CD4-positive, alpha-beta memory T cell (primary cell): Measurements from ENCODE around the gene INTS4. TPM values are rescaled to one million over a fixed set of nuclear protein-coding genes. Genes with fewer than 3 reads are reported as not detected.

Experiments
- CTCF ChIA-PET: fragments of 350-600 bp; sonication (Branson Sonifier 250); formaldehyde crosslinking; loops from one replicate; lab custom pipeline; 2021; ENCODE audit warnings: inconsistent platforms; ENCODE audit not compliant: partially characterized antibody; lab: Charles Lee
- POLR2A ChIA-PET: fragments of 350-600 bp; sonication (Branson Sonifier 250); formaldehyde crosslinking; loops from one replicate; lab custom pipeline; 2021; ENCODE audit not compliant: partially characterized antibody; lab: Charles Lee
- DNase-seq, 5 donors: peaks; one replicate each; pipeline versions ENCODE4 v3.0.0 to v3.0.0-alpha.2; 2020 to 2022; ENCODE audit warnings: mixed read lengths in 1 of 5
- H3K27ac ChIP-seq: one replicate; pipeline ENCODE4 v1.7.0; 2013; ENCODE audit warnings: low read depth, low read length
- H3K27me3 ChIP-seq: 2 replicates; pipeline ENCODE4 v1.7.0; 2013; ENCODE audit warnings: mild to moderate bottlenecking, low read length, moderate library complexity; ENCODE audit not compliant: insufficient read depth
- H3K36me3 ChIP-seq: 2 replicates; pipeline ENCODE4 v1.7.0; 2013; ENCODE audit warnings: mild to moderate bottlenecking, low read length, moderate library complexity; ENCODE audit not compliant: insufficient read depth
- H3K4me1 ChIP-seq: 2 replicates; pipeline ENCODE4 v1.7.0; 2013; ENCODE audit warnings: mild to moderate bottlenecking, low read length, moderate library complexity; ENCODE audit not compliant: insufficient read depth
- H3K4me3 ChIP-seq, 2 donors: one replicate each; pipeline ENCODE4 v1.7.0; 2013; ENCODE audit warnings: low read length in 2 of 2, mild to moderate bottlenecking in 1 of 2
- H3K9me3 ChIP-seq, 2 donors: one replicate each; pipeline ENCODE4 v1.7.0; 2013; ENCODE audit warnings: low read length in 2 of 2, control low read depth in 1 of 2; ENCODE audit not compliant: control insufficient read depth in 1 of 2
- H3K27ac Mint-ChIP-seq, 7 donors: one replicate each; pipeline ENCODE4 v1.8.0; 2020 to 2021; ENCODE audit warnings: mixed read lengths in 7 of 7, mild to moderate bottlenecking in 6 of 7, inconsistent platforms in 3 of 7, moderate library complexity in 3 of 7
- H3K27me3 Mint-ChIP-seq, 2 donors: one replicate each; pipeline ENCODE4 v1.8.0; 2020 to 2021; ENCODE audit warnings: mixed read lengths in 2 of 2
- H3K36me3 Mint-ChIP-seq, 2 donors: one replicate each; pipeline ENCODE4 v1.8.0; 2020 to 2021; ENCODE audit warnings: mixed read lengths in 2 of 2, inconsistent platforms in 1 of 2, mild to moderate bottlenecking in 1 of 2
- H3K4me1 Mint-ChIP-seq, 4 donors: one replicate each; pipeline ENCODE4 v1.8.0; 2020 to 2021; ENCODE audit warnings: mixed read lengths in 4 of 4, mild to moderate bottlenecking in 1 of 4
- H3K4me3 Mint-ChIP-seq, 8 donors: one replicate each; pipeline ENCODE4 v1.8.0; 2020 to 2021; ENCODE audit warnings: mixed read lengths in 8 of 8, mild to moderate bottlenecking in 7 of 8, moderate library complexity in 6 of 8, inconsistent platforms in 3 of 8
- H3K9me3 Mint-ChIP-seq, 8 donors: one replicate each; pipeline ENCODE4 v1.8.0; 2020 to 2021; ENCODE audit warnings: mixed read lengths in 8 of 8, mild to moderate bottlenecking in 5 of 8, inconsistent platforms in 3 of 8, moderate library complexity in 1 of 8
- intact Hi-C: fragments of 100-400 bp; cut with micrococcal nuclease; formaldehyde crosslinking; loops from one replicate; pipeline ENCODE4 v1.15.1; 2023
- polyA plus RNA-seq, 2 donors: library from polyadenylated mRNA; unstranded; fragments of 300-500 nt; fragmentation: Illumina TruSeq; gene quantifications; one replicate each; pipeline ENCODE4 v1.2.3, GENCODE V29; 2021
- total RNA-seq, 2 experiments: library from RNA; stranded (reverse); gene quantifications; one replicate each; pipeline ENCODE4 v1.2.3, GENCODE V29; 2021

The INTS4 gene
- total and polyA plus RNA-seq, 4 experiments from 2014 or later = 37.2 to 85.0 (median 63.1) TPM

DNA sequence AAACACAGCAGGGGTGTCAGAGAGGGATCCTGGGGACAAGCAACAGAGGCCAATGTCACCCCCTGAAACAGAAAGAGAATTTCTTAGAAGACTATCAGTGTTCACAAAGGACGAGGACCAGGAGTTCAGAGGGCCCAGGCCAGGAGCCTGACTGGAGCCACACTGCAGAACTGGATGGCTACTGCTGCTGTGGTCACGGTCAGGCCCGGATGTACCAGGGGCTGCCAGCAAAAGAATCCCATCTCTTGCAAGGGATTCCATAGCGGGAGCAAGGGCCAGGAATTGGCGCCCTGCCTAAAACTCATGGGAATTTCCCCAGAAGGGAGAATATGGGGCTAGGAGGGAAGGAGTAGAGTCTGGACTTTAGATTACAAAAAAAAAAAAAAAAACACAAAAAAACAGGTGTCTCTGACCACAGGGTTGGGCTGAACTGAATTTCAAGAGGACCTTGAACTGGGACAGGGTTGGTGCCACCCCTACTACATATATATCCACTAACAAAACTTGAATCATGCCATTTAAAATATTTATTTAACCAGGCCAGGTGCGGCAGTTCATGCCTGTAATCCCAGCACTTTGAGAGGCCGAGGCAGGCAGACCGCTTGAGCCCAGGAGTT is 44.3 kb upstream of the INTS4 start:
- POLR2A ChIA-PET = no interaction called here
- no peak overlapping the region for H3K27ac ChIP-seq
- peaks cover 10 to 15% (median 11%) of the 10 kb centered on the region in 4 donors for H3K4me1 Mint-ChIP-seq
- intact Hi-C loops = no loop called here
- no peaks in the 10 kb centered on the region for H3K27me3 ChIP-seq
- no peak overlapping the region for H3K4me3 ChIP-seq
- DNase-seq = no peak
- H3K9me3 ChIP-seq = no peaks in the 10 kb centered on the region
- peaks cover 0 to 1% of the 10 kb centered on the region in 2 donors for H3K27me3 Mint-ChIP-seq
- no peaks in the 10 kb centered on the region for H3K36me3 Mint-ChIP-seq
- H3K9me3 Mint-ChIP-seq = no peaks in the 10 kb centered on the region
- H3K36me3 ChIP-seq = no peaks in the 10 kb centered on the region
- CTCF ChIA-PET = interaction anchor here (1.0 kb wide), 1 partner anchor 10 kb away, joined by 3 read pairs; no protein-coding TSS in a partner anchor
- peak overlapping the region in 1 of 7 donors; percentile 12 for H3K27ac Mint-ChIP-seq
- peaks cover 10% of the 10 kb centered on the region for H3K4me1 ChIP-seq
- H3K4me3 Mint-ChIP-seq = no peak overlapping the region

DNA sequence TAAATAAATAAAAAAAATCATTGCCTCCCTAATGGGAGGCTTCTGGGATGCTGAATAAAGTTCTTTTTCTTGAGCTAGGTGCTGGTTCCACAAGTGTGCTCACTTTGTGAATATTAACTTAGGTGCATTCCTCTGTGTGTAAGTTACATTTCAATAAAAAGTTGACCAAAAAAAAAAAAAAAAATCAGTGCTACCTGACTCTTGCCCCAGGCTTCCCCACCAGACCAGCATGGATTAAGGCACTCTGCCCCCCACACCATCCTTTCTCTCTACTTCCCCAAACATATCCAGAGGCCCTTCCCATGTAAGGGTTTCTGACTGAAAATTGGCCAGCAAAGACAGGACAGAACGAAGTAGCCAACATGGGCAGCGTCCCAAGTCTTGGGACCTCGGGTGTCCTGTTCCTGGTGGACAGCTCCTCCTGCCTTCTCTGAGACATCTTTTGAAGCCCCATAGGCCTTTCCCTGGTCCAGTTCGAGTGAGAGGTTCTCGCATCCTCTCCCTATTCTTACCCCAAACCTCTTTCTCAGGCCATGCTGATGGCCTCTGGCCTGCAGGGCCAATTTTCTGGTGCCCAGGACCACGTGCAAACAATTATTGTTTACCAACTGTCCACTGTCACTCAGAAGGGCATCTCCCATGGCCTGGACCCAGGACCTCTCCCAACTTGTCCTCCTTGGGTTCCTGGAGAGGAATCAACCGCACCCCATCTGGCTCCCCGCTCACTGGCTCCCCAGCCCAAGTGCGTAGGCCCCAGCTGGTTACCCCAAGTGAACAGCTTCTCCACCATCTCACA is 43.6 kb upstream of the INTS4 start:
- H3K27ac ChIP-seq = no peak overlapping the region
- H3K27me3 ChIP-seq = no peaks in the 10 kb centered on the region
- no peak for DNase-seq
- Mint-ChIP-seq H3K27me3 (peaks cover 0 to 1% of the 10 kb centered on the region in 2 donors), H3K9me3 (no peaks in the 10 kb centered on the region), H3K4me3 (no peak overlapping the region), H3K36me3 (no peaks in the 10 kb centered on the region), H3K4me1 (peaks cover 10 to 15% (median 11%) of the 10 kb centered on the region in 4 donors), H3K27ac (peak overlapping the region in 2 of 7 donors; percentile 12 to 48)
- no peaks in the 10 kb centered on the region for H3K9me3 ChIP-seq
- H3K4me3 ChIP-seq = no peak overlapping the region
- ChIA-PET CTCF (interaction anchor here (3.7 kb wide), 1 partner anchor 8 kb away, joined by 28 read pairs; no protein-coding TSS in a partner anchor), POLR2A (no interaction called here)
- H3K4me1 ChIP-seq = peaks cover 10% of the 10 kb centered on the region
- intact Hi-C loops = no loop called here
- H3K36me3 ChIP-seq = no peaks in the 10 kb centered on the region

DNA sequence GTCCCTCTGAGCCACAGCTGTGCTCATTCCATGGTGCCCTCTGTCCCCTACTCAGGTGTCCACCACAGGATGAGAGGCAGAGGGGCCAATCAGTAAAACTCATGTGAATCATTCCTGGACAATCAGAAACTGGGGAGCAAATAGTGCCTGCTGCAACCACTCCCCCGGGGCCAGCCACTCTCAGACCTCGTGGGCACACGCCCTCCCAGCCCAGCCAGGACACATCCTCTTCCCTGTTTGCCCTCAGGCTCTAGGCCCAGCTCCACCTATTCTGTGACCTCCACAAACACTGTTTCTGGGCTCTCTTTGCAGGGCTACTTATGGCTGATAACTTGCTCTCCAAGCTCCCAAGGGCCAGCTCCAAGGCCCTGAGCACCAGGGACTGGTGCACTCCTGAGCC is 42.6 kb upstream of the INTS4 start:
- Histone ChIP-seq H3K4me1 (peaks cover 10% of the 10 kb centered on the region), H3K9me3 (no peaks in the 10 kb centered on the region), H3K27me3 (no peaks in the 10 kb centered on the region), H3K4me3 (no peak overlapping the region), H3K36me3 (no peaks in the 10 kb centered on the region), H3K27ac (no peak overlapping the region)
- H3K27me3 Mint-ChIP-seq = peaks cover 0 to 1% of the 10 kb centered on the region in 2 donors
- no peaks in the 10 kb centered on the region for H3K36me3 Mint-ChIP-seq
- POLR2A ChIA-PET = no interaction called here
- no peaks in the 10 kb centered on the region for H3K9me3 Mint-ChIP-seq
- H3K4me3 Mint-ChIP-seq = no peak overlapping the region
- intact Hi-C loops = no loop called here
- H3K27ac Mint-ChIP-seq = no peak overlapping the region
- peaks cover 10 to 15% (median 11%) of the 10 kb centered on the region in 4 donors for H3K4me1 Mint-ChIP-seq
- DNase-seq = no peak
- CTCF ChIA-PET = interaction anchor here (3.7 kb wide), 1 partner anchor 9 kb away, joined by 28 read pairs; no protein-coding TSS in a partner anchor

DNA sequence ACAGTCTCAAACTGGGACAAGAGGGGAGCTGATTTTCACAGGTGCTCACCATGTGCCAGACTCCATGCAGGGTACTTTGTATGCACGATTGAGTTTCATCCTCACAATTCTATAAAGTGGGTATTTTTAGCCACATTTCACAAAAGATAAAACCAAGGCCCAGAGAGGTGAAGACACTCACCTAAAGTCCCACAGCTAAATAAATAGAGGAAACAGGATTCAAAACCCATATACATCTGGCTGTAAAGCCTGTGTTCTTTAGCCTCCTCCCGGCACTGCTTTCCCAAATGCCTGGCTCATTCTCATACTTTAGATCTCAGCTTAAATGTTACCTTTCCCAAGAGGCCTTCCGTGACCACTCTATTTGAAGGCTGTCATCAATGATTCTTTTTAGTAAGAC is 41.8 kb upstream of the INTS4 start:
- H3K4me3 Mint-ChIP-seq = no peak overlapping the region
- Histone ChIP-seq H3K27ac (no peak overlapping the region), H3K4me3 (no peak overlapping the region), H3K4me1 (peaks cover 10% of the 10 kb centered on the region), H3K36me3 (no peaks in the 10 kb centered on the region), H3K9me3 (no peaks in the 10 kb centered on the region), H3K27me3 (no peaks in the 10 kb centered on the region)
- H3K9me3 Mint-ChIP-seq = no peaks in the 10 kb centered on the region
- ChIA-PET CTCF (interaction anchor here (3.7 kb wide), 1 partner anchor 10 kb away, joined by 28 read pairs; no protein-coding TSS in a partner anchor), POLR2A (no interaction called here)
- intact Hi-C loops = no loop called here
- H3K4me1 Mint-ChIP-seq = peaks cover 9 to 12% (median 11%) of the 10 kb centered on the region in 4 donors
- H3K27ac Mint-ChIP-seq = no peak overlapping the region
- no peaks in the 10 kb centered on the region for H3K36me3 Mint-ChIP-seq
- H3K27me3 Mint-ChIP-seq = peaks cover 0 to 1% of the 10 kb centered on the region in 2 donors
- DNase-seq = no peak

DNA sequence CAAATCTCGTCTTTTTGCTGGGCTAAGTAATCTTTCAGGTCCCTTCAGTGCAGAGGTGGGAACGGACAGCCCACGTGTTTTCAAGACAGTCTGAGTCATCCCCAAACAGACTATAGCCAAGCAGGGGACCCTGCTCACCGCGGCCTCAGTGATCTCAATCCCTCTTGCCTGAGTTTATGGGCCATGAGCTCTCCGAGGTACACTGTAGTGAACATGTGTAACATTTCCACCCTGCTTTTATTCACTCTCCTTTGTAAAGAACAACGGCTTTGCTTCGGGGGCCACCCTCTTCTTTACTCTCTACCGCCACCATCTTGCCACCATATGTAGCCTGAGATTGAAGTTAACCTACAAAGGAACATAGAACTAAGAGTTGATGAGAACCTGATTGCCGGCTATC is 40.2 kb upstream of the INTS4 start:
- no peak for DNase-seq
- Histone ChIP-seq H3K27ac (no peak overlapping the region), H3K4me3 (no peak overlapping the region), H3K9me3 (no peaks in the 10 kb centered on the region), H3K36me3 (no peaks in the 10 kb centered on the region), H3K27me3 (no peaks in the 10 kb centered on the region), H3K4me1 (peaks cover 3% of the 10 kb centered on the region)
- Mint-ChIP-seq H3K4me1 (peaks cover under 1 to 3% (median 1%) of the 10 kb centered on the region in 4 donors), H3K27ac (peak overlapping the region in 1 of 7 donors; percentile 0), H3K36me3 (no peaks in the 10 kb centered on the region), H3K9me3 (no peaks in the 10 kb centered on the region), H3K27me3 (no peaks in the 10 kb centered on the region), H3K4me3 (no peak overlapping the region)
- POLR2A ChIA-PET = no interaction called here
- intact Hi-C loops = no loop called here
- CTCF ChIA-PET = interaction anchor here (3.7 kb wide), 1 partner anchor 11 kb away, joined by 28 read pairs; no protein-coding TSS in a partner anchor

DNA sequence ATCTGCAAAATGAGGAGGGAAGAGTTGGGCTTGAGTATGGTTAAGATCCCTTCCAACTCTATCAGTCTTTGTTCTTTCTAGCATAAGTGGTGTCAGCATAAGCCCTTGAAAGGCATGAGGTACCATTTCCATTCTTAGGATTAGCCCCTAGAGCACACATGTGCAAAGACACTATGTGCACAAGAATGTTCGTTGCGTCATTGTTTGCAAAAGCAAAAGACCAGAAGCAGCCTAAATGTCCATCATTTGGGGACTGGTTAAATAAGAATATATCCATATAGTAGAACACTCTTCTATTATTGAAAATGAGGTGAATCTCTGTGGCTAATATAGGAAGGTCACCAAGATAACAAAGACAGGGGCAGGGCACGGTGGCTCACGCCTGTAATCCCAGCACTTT is 38.6 kb upstream of the INTS4 start:
- H3K36me3 Mint-ChIP-seq = no peaks in the 10 kb centered on the region
- Histone ChIP-seq H3K4me1 (no peaks in the 10 kb centered on the region), H3K27me3 (no peaks in the 10 kb centered on the region), H3K4me3 (no peak overlapping the region), H3K9me3 (no peaks in the 10 kb centered on the region), H3K27ac (no peak overlapping the region), H3K36me3 (no peaks in the 10 kb centered on the region)
- no peak overlapping the region for H3K4me3 Mint-ChIP-seq
- H3K27me3 Mint-ChIP-seq = no peaks in the 10 kb centered on the region
- H3K27ac Mint-ChIP-seq = no peak overlapping the region
- no peaks in the 10 kb centered on the region for H3K4me1 Mint-ChIP-seq
- CTCF ChIA-PET = interaction anchor here (2.3 kb wide), 1 partner anchor 13 kb away, joined by 5 read pairs; no protein-coding TSS in a partner anchor
- POLR2A ChIA-PET = interaction anchor here (0.6 kb wide), 1 partner anchor 422 kb away, joined by 3 read pairs; no protein-coding TSS in a partner anchor
- intact Hi-C loops = no loop called here
- DNase-seq = no peak
- H3K9me3 Mint-ChIP-seq = no peaks in the 10 kb centered on the region

DNA sequence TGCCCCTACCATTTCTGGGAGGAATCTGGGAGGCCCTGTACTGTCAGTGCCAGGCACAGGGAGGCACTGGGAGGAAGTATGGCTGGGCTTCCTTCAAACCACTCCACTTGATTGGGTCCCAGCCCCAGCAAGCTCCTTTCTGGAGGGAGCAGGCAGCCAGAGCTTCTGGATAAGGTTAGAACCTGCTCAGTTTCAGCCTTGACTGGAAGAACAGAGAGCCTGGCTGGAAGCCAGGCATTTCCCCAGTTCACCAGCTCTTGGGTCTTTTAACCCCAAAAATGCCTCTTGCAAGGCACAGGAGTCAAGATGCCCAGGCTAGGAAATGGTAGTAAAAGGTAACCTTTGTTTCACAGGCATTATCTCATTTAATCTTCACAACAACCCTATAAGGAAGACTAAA is 37.6 kb upstream of the INTS4 start:
- Histone ChIP-seq H3K36me3 (no peaks in the 10 kb centered on the region), H3K9me3 (no peaks in the 10 kb centered on the region), H3K4me1 (no peaks in the 10 kb centered on the region), H3K4me3 (no peak overlapping the region), H3K27me3 (no peaks in the 10 kb centered on the region), H3K27ac (no peak overlapping the region)
- Mint-ChIP-seq H3K27ac (no peak overlapping the region), H3K4me3 (no peak overlapping the region), H3K9me3 (no peaks in the 10 kb centered on the region), H3K36me3 (no peaks in the 10 kb centered on the region), H3K27me3 (no peaks in the 10 kb centered on the region), H3K4me1 (no peaks in the 10 kb centered on the region)
- DNase-seq = no peak
- CTCF ChIA-PET = interaction anchor here (2.3 kb wide), 1 partner anchor 14 kb away, joined by 5 read pairs; no protein-coding TSS in a partner anchor
- POLR2A ChIA-PET = no interaction called here
- intact Hi-C loops = no loop called here
